Measurements from ENCODE around the gene FASTK.
"Not testable (repeated sequence)": the region's sequence is repeated elsewhere in the genome, so short reads cannot be mapped to it uniquely, and the experiment has no call there.

The FASTK gene

DNA sequence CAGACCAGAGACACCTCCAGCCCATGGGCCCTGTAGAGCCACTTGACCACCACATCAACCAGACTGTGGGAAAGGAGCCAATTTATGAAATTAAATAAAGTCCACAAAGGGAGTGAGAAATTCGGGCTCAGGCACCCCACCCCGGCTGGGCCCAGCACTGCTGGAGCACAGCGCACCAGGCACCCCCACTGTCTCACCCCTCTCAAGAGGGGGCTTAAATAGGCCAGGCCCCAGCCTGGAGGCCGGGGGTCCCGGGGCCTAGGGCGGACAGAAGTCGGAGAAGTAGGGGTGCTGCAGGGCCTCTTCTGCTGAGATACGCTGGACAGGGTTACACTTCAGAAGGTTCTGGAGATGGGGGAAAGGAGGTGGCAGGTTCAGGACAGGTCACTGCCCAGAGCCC lies 26.9 kb downstream of the FASTK start:
- DNase-seq, result no peak

DNA sequence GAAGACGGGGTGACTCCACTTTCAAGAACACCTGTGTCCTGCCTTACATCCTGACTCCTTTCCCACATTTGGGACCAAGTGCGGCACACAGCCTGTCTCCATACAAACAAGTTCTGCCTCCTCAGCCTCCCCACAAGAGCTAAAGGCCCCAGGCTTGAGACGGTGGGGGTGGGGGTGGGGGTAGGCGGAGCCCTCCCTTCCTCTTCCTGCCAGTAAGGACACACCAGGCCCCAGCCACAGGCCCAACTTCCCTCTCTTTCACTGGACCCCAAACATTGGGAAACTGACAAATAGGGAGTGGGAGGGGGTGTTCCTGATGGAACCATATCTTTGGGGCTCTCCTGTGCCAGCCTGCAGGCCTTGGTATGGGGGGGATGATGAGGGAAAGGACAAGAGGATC lies 27.5 kb downstream of the FASTK start:
- DNase-seq, result no peak

DNA sequence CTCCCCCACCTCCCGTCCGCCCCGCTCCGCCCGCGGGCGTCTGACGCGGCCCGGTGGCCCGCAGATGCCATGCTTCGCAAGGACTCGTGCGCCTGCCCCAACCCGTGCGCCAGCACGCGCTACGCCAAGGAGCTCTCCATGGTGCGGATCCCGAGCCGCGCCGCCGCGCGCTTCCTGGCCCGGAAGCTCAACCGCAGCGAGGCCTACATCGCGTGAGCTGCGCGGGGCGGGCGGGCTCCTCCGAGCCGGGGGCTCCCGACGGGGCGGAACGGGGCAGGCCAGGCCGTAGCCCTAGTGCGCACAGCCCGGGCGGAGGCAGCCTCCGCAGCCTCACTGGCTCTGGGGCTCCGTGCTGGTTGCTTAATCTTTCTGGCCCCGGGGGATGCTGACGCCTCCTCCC lies 29.5 kb downstream of the FASTK start:
- peak in 32 of 58 donors; percentile 9 to 63 (median 32) for DNase-seq

DNA sequence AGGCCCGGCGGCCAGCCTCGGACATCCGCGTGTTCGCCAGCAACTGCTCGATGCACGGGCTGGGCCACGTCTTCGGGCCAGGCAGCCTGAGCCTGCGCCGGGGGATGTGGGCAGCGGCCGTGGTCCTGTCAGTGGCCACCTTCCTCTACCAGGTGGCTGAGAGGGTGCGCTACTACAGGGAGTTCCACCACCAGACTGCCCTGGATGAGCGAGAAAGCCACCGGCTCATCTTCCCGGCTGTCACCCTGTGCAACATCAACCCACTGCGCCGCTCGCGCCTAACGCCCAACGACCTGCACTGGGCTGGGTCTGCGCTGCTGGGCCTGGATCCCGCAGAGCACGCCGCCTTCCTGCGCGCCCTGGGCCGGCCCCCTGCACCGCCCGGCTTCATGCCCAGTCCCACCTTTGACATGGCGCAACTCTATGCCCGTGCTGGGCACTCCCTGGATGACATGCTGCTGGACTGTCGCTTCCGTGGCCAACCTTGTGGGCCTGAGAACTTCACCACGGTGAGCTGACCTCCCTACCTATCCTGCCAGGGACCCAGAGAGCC lies 31.6 kb downstream of the FASTK start:
- no peak for DNase-seq

DNA sequence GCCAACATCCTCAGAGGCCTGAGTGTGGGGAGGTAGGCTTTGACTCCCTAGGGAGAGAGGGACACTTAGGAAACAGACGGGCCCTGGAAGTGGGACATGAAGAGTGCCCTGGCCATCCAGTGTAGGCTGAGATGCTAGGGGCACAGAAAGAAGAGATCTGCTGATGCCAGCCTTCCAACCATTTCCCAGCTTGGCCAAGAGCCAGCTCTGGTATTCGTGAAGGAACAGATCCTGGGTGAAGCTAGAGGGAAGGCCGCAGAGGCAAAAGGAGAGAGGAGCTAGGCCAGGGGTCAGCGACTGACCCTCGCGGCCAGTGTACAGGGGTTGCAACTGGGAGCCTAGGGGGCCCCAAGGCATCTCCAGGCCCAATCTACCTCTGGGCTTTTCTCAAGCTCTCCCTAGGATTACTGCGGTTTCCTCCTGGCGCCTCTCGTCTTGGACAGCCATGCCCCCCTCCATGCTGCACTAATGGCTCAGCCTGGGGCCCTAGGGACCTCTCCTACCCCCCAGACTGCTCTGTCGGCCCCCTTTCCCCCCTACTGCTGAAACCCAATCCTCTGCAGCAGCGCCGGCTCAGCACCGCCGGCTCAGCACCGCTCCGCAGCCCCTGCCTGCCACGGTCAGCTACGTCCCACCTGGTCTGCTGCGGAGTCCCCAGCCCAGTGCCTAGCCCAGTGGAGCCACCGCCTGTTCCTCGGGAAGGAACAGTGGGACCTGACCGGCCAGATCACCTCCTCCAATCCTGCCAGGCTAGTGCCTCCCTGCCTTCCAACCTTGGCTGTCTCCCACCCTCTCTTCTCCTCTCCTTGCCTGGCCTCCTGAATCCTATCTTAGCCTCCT lies 32.4 kb downstream of the FASTK start, which contains the start of gene ASIC3:
ASIC3 (plus strand) TSS at position 556 of the 840 bp plus-strand sequence. CDS start 355 bp downstream, outside the sequence.
- DNase-seq, result peak in 1 of 58 donors; percentile 15

DNA sequence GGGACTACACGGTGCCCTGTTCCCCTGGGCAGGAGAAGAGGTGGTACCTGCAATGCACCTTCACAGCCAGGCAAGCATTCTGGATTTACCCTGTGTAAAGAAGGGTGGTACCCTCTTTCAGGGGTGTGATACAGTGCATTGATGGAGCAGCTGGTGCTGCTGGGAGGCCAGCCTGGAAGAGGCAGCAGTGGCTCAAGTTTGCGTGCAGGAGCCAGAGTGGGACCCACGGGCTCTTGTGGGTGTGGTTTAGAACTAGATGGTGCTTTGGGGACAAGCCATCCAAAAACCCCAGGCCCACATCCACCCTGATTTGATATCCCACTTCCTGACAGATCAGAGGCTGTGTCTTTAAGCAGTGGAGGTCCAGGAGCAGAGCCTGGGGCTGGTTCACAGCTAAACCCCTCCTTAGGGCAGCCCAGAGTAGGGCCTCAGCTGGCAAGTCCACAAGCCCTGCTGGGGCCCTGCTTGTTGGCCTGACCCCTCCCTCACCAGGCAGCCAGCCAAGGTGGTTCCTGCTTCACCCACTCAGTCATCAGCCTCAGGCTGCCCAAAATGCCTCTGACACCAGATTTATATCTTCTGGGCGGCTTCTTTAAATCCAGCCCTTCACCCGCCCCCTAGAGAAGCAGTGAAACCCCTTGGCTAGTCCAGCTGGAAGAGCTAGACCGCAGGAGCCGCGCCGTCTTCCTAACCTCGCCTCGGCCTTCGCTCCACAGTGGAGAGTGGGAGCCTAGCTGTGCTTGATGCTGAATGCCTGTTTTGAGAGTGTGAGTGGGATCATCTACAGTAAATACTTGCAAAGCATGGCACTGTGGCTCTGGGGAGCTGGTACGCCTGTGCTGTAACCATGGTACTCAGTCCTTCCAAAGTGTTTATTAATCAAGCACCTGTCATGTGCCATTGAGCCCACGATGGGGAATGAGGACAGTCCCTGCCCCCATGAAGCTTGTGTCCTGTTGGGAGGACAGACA lies 33.7 kb downstream of the FASTK start:
- peak in 7 of 58 donors; percentile 14 to 34 (median 24) for DNase-seq

DNA sequence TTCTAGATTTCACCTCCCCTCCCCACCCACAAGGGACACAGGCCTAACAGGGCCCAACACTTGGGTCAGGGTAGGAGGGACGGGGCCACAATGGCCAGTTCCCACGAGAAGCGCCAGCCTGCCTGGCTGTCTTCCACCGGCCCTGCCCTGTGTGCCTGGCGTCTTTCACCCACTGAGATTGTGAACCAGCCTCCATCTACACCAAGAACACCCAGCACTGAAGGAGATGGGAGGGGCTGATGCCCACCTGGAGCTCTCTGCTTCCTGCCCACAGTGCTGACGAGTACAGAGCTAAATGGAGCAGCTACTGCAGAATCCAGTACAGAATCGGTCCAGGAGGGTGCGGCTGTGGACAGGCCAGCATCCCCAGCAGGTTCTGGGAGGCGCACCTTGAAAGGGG lies 34.6 kb downstream of the FASTK start:
- peak in 2 of 58 donors; percentile 17 to 20 for DNase-seq

DNA sequence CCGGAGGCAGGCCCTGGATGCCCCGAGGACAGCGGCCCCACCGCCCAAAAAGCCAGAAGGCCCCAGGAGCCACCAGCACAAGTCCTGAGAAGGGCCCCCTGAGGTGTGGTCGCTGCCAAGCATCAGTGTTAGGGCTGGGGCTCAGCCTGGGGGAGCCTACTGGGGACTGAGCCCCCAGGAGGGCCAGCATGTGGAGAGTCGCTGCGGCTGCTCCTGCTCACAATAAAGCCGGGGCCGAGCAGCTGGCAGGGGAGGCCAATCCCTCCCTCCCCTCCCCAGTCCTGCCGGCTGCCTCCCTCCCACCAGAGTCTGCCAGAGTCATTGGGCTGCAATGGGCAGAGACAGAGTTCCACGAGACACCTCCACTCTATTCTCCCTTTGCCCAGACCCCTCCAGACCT lies 35.3 kb downstream of the FASTK start:
- no peak for DNase-seq

DNA sequence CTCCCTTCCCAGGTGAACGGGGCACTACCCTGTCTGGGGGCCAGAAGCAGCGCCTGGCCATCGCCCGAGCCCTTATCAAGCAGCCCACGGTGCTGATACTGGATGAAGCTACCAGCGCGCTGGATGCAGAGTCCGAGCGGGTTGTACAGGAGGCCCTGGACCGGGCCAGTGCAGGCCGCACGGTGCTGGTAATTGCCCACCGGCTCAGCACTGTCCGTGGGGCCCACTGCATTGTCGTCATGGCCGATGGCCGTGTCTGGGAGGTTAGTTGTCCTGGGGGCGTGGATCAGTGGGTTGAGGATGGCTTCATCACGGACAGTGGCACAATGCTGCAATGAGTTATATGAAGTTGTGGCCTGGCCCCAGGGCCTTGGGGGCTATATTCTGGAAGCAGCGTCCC lies 36.6 kb downstream of the FASTK start:
- DNase-seq, result no peak

DNA sequence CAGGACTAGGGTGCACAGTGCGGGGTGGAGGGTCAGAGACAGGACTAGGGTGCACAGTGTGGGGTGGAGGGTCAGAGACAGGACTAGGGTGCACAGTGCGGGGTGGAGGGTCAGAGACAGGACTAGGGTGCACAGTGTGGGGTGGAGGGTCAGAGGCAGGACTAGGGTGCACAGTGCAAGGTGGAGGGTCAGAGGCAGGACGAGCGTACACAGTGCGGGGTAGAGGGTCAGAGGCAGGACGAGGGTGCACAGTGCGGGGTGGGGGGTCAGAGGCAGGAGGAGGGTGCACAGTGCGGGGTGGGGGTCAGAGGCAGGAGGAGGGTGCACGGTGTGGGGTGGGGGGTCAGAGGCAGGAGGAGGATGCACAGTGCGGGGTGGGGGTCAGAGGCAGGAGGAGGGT lies 37.2 kb downstream of the FASTK start:
- DNase-seq, result not testable (repeated sequence)

DNA sequence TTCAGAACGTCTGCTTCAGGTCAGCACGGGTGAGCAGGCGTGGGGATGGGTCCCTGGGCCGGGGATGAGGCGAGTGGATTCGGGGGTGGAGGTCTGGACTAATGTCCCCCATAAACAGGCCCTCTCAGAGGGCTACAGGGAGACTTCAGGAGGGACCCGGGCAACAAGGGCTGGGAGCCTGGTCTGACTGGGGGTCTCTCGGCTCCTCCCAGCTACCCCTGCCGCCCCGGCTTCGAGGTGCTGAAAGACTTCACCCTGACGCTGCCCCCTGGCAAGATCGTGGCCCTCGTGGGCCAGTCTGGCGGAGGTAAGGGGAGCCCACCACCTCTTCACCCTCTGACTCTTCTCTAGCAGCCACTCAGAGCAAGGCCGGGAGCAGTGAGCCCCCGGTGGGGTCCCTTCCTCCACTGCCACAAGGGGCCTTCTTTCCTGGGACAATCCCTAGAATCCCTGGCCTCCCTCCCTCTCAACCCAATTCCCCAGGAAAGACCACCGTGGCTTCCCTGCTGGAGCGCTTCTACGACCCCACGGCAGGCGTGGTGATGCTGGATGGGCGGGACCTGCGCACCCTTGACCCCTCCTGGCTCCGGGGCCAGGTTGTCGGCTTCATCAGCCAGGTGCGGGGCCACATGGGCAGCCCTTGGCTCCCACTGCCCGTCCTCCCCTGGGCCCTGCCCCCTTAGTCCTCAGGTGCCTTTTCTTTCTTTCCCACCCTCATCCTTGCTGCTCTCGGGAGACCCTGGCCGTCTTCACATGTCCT lies 39.8 kb downstream of the FASTK start:
- no peak for DNase-seq

DNA sequence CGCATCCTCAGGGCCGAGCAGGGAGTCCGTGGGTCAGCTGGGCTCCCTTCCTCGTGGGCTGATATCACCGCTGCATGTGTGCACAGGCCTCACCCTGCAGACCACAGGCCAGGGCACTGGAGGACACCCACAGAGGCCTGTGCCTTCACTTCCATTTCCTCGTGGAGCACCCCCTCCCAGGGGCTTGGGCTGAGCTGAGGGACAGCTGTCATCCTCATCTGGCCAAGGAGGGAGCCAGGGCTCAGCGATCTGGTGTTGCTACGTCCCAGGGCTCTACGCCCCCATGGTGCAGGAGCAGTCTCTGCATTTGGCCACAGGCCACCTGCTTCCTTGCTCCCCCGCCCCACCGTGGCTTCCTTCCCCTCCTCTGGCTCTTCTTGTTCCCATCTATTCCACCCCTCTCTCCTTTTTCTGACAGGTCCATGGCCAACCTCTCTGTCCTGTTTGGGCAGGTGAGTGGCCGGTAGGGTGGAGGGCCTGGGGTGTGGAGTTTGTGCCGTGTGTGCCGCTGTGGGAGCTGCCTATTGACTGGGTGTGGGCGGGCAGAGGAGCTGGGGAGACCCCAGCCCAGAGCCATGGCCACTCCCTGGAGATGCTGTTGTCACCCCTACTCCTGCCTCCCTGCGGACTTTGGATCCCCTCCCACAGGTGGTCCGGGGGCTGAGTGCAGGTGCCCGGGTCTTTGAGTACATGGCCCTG lies 40.6 kb downstream of the FASTK start:
- no peak for DNase-seq

DNA sequence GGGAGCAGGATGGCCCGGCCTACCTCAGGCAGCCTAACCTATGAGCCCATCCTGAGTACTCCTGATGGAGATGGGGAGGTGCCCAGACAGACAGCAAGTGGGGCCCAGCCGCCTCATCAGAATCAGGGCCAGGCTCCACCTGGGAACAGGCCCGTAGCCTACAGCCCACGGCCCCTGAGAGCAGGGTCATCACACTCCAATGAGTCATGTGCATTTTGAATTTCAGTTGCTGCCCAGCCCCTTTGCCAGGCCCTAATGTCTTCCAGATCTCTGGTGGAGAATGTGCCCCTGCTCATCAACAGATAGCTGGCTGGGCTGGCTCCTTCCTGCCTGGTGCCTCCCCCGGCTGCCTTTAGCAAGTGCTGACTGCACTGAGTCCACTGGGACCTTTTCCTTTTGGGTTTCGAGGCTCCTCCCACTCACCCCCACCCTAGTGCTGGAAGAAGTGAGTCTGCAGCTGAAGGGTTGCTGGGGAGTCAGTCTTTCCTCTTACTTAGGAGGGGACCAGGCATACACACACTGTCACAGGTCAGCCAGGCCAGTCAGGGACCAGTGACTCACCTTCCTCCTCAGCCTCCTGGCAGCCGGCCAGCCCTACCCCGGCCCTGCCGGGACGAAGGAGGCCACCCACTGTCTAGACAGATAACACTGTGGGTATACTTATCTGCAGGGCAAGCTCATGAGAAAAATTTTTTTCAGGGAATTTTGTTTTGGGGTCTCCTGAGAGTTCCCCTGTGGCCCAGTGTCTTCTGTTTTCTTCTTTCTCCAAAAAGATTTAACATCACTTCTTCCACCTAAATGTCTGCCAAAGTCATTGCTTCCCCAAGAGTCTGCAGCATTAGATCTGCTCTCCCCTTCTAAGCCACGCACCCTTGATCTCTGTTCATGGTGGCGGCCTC lies 41.4 kb downstream of the FASTK start:
- peak in 2 of 58 donors; percentile 25 to 36 for DNase-seq

DNA sequence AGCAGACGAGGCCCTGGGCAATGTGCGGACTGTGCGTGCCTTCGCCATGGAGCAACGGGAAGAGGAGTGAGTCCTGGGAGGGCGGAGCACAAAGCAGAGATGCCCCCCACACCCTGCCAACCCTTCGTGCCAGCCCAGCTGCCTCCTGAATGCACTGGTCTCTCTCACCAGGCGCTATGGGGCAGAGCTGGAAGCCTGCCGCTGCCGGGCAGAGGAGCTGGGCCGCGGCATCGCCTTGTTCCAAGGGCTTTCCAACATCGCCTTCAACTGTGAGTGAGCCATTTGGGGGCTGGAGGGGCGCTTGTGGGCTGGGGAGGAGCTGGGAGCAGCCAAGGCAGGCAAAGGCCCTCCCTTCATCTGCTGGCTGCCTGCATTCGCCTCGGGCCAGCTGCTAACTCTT lies 44.7 kb downstream of the FASTK start:
- DNase-seq, result no peak

DNA sequence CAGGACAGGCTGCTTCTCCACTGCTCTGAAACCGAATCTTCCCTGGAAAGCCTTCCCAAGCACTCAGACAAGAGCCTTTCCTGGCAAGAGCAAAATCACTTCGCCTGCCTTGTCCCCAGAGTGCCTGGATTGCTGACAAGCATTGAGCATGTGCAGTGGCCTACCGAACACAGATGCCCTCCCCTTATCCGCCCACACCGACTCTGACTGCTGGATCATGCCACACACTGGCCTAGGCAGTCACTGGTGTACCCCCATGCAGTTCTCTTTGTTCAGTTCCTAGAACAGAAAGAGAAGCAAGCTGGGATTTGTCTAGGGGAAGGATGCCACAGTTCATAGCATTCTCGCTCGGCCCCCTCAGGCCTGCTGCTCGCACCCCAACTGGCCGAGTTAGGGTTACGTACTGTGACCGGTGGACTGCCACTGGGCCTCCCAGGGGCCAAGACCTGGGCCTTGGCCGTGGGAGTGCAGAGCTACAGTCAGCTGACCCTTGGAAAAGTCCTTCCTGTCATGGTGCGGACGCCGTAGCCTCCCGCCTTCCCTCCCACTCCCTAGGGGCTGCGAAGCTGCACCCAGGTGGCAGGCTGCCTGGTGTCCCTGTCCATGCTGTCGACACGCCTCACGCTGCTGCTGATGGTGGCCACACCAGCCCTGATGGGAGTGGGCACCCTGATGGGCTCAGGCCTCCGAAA lies 45.4 kb downstream of the FASTK start:
- DNase-seq, result peak in 4 of 58 donors; percentile 18 to 39 (median 20)

DNA sequence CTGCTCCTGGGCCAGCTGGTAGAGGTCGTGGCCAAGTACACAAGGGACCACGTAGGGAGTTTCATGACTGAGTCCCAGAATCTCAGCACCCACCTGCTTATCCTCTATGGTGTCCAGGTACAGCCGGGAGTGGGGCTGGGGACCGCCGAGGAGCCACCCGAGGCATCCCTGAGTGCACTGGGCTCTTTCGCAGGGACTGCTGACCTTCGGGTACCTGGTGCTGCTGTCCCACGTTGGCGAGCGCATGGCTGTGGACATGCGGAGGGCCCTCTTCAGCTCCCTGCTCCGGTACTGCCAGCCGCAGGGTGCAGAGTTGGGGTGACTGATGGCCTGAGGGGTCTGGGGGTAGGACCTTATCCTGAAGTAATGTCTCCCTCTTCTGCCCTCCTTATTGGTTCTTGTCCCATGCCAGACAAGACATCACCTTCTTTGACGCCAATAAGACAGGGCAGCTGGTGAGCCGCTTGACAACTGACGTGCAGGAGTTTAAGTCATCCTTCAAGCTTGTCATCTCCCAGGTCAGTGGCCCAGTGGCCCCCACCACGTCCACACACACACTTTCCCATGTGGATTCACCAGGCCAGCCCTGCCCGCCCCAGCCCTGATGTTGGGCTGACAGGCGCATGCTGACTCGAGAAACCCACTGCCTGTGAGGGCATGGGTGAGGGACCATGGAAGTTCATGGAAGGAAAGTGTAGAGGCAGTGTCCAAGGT lies 46.1 kb downstream of the FASTK start:
- DNase-seq, result no peak

DNA sequence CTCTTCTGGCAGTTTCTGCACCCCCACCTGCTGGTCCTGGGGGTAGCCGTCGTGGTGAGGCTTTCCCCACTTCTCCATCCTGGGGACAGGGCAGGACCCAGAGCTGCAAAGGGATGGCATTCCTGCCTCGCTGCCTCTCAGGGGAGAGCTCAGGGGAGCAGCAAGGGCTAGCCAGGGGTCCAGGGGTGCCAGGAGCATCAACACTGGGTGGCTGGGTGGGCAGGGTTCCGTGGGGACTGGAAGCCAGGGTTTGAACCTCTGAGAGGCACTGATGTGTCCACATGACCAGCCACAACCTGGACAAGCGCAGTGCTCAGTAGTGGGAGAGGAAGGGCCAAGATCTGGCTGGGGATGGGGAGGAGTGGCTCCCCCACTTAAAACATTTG lies 46.8 kb downstream of the FASTK start:
- DNase-seq, result no peak

Measured in anterior cingulate cortex (tissue), 58 donors.